HepG2 (cell line): ENCODE results near the gene ABCC3. TPM values are rescaled to one million over a fixed set of nuclear protein-coding genes. Genes with fewer than 3 reads are reported as not detected.

Source experiments
- AGO2 ChIP-seq: fragments of 200-400 bp; formaldehyde crosslinking; optimal IDR thresholded peaks from 2 replicates; pipeline ENCODE3; 2017; ENCODE audit warnings: mild to moderate bottlenecking, low read depth, low read length, moderate library complexity
- CREM ChIP-seq, 2 experiments: sonication (generic) in 1 of 2; formaldehyde crosslinking in 1 of 2; IDR thresholded peaks; 2 replicates each; pipeline versions ENCODE4 v1.4.0 to v1.6.1; 2016 to 2020; ENCODE audit warnings: antibody characterized with exemption in 1 of 2, mild to moderate bottlenecking in 1 of 2, missing genetic modification reagents in 1 of 2
- FOXJ3 ChIP-seq: sonication (generic); formaldehyde crosslinking; IDR thresholded peaks from 2 replicates; pipeline ENCODE4 v1.4.0; 2020; ENCODE audit warnings: missing genetic modification reagents, mild to moderate bottlenecking, borderline replicate concordance
- HOXD1 ChIP-seq: sonication (generic); formaldehyde crosslinking; IDR thresholded peaks from 2 replicates; pipeline ENCODE4 v1.5.0; 2020; ENCODE audit warnings: missing genetic modification reagents
- ISX ChIP-seq: sonication (generic); formaldehyde crosslinking; conservative IDR thresholded peaks from 2 replicates; pipeline ENCODE4 v1.5.0; 2020; ENCODE audit warnings: missing genetic modification reagents
- MAZ ChIP-seq, 2 experiments: sonication (generic) in 1 of 2; formaldehyde crosslinking in 1 of 2; IDR thresholded peaks; 2 replicates each; pipeline versions ENCODE4 v1.5.0 to v1.6.1; 2012 to 2020; ENCODE audit warnings: low read depth in 2 of 2, mild to moderate bottlenecking in 2 of 2, borderline replicate concordance in 1 of 2, improper control_type of control experiment in 1 of 2, low read length in 1 of 2, missing genetic modification reagents in 1 of 2, moderate library complexity in 1 of 2
- NCOR1 ChIP-seq: fragments of 200-600 bp; sonication (generic); IDR thresholded peaks from 2 replicates; pipeline ENCODE4 v1.7.0; 2017; ENCODE audit warnings: antibody characterized with exemption, low read length, borderline replicate concordance
- SNAPC4 ChIP-seq: sonication (generic); formaldehyde crosslinking; IDR thresholded peaks from 2 replicates; pipeline ENCODE4 v1.4.0; 2020; ENCODE audit warnings: mild to moderate bottlenecking, missing genetic modification reagents
- ZFP36L2 ChIP-seq: sonication (generic); formaldehyde crosslinking; IDR thresholded peaks from 2 replicates; pipeline ENCODE4 v1.4.0; 2020; ENCODE audit warnings: missing genetic modification reagents
- ZFY ChIP-seq: sonication (generic); formaldehyde crosslinking; IDR thresholded peaks from 2 replicates; pipeline ENCODE4 v1.4.0; 2020; ENCODE audit warnings: missing genetic modification reagents
- ZNF180 ChIP-seq: sonication (generic); formaldehyde crosslinking; IDR thresholded peaks from 2 replicates; pipeline ENCODE4 v1.4.0; 2020; ENCODE audit warnings: low read depth, missing genetic modification reagents, borderline replicate concordance
- ZNF225 ChIP-seq: sonication (generic); formaldehyde crosslinking; IDR thresholded peaks from 2 replicates; pipeline ENCODE4 v1.4.0; 2020; ENCODE audit warnings: mild to moderate bottlenecking, missing genetic modification reagents
- ZNF468 ChIP-seq: sonication (generic); formaldehyde crosslinking; IDR thresholded peaks from 2 replicates; pipeline ENCODE4 v1.8.0; 2022; ENCODE audit warnings: mild to moderate bottlenecking, moderate library complexity, missing genetic modification reagents
- polyA plus RNA-seq, 8 experiments: library from polyadenylated mRNA; depleted of rRNA in 3 of 8; stranded (reverse) in 7 of 8; unstranded in 1 of 8; fragments of >200 nt; fragmentation: Illumina TruSeq in 4 of 8; extraction: Trizol in 4 of 8; gene quantifications; 2 replicates each; pipeline versions ENCODE4 v1.2.1 to v1.2.3, GENCODE V29; 2011 to 2016; ENCODE audit warnings: low read depth in 4 of 8, missing spikeins in 1 of 8, mixed read lengths in 1 of 8; ENCODE audit not compliant: insufficient read depth in 1 of 8
- total RNA-seq, 5 experiments: library from RNA; depleted of rRNA; stranded (reverse); fragments of >200 nt; fragmentation: Illumina TruSeq; extraction: Trizol; gene quantifications; 2 replicates each; pipeline ENCODE4 v1.2.3, GENCODE V29; 2016; ENCODE audit warnings: low read depth in 1 of 5
- TF ChIP-seq, protein P1 (sequence below): sonication (generic); formaldehyde crosslinking; IDR thresholded peaks from 2 replicates; pipeline ENCODE4 v1.5.0; 2020; ENCODE audit warnings: missing genetic modification reagents
- TF ChIP-seq, protein P2 (sequence below): sonication (generic); formaldehyde crosslinking; IDR thresholded peaks from 2 replicates; pipeline ENCODE4 v1.5.0; 2020; ENCODE audit warnings: missing genetic modification reagents
- TF ChIP-seq, protein P3 (sequence below): sonication (generic); formaldehyde crosslinking; IDR thresholded peaks from 2 replicates; pipeline ENCODE4 v1.4.0; 2020; ENCODE audit warnings: missing genetic modification reagents, borderline replicate concordance
- TF ChIP-seq, protein P4 (sequence below): sonication (generic); formaldehyde crosslinking; IDR thresholded peaks from 2 replicates; pipeline ENCODE4 v1.5.1; 2020; ENCODE audit warnings: missing genetic modification reagents, mild to moderate bottlenecking, borderline replicate concordance

ABCC3 gene
- total and polyA plus RNA-seq, 2 of the 13 experiments (the other 11 are each of a cell fraction or from before 2014, with no cell fraction given): 25.2 to 50.7 TPM

- TF ChIP-seq ZNF468 (CRISPR knock-in tag): 0 out of 2 replicates have a peak, but pooled peaks have one; percentile 16
- TF ChIP-seq, protein P1, sequence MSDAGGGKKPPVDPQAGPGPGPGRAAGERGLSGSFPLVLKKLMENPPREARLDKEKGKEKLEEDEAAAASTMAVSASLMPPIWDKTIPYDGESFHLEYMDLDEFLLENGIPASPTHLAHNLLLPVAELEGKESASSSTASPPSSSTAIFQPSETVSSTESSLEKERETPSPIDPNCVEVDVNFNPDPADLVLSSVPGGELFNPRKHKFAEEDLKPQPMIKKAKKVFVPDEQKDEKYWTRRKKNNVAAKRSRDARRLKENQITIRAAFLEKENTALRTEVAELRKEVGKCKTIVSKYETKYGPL: 0 out of 2 replicates have a peak, but pooled peaks have one; percentile 25
- TF ChIP-seq, protein P2, sequence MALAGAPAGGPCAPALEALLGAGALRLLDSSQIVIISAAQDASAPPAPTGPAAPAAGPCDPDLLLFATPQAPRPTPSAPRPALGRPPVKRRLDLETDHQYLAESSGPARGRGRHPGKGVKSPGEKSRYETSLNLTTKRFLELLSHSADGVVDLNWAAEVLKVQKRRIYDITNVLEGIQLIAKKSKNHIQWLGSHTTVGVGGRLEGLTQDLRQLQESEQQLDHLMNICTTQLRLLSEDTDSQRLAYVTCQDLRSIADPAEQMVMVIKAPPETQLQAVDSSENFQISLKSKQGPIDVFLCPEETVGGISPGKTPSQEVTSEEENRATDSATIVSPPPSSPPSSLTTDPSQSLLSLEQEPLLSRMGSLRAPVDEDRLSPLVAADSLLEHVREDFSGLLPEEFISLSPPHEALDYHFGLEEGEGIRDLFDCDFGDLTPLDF (CRISPR knock-in tag): 0 out of 2 replicates have a peak, but pooled peaks have one; percentile 24
- 0 out of 2 replicates have a peak, but pooled peaks have one; percentile 12 for TF ChIP-seq CREM (IDR thresholded peaks at IDR 0.05)
- no peak for TF ChIP-seq CREM (CRISPR knock-in tag; IDR thresholded peaks at IDR 0.05)
- 0 out of 2 replicates have a peak, but pooled peaks have one; percentile 31 for TF ChIP-seq ISX
- TF ChIP-seq ZFY: 0 out of 2 replicates have a peak, but pooled peaks have one; percentile 3
- peak; percentile 71 for TF ChIP-seq AGO2
- no peak for TF ChIP-seq SNAPC4
- TF ChIP-seq MAZ (IDR thresholded peaks at IDR 0.05; ENCODE audit: borderline replicate concordance, low read depth, low read length): 0 out of 2 replicates have a peak, but pooled peaks have one; percentile 13
- TF ChIP-seq MAZ (CRISPR knock-in tag; IDR thresholded peaks at IDR 0.05; ENCODE audit: low read depth): no peak
- no peak for TF ChIP-seq ZNF225 (CRISPR knock-in tag)
- peak; percentile 67 for TF ChIP-seq FOXJ3 (CRISPR knock-in tag)
- TF ChIP-seq NCOR1: no peak
- TF ChIP-seq, protein P3, sequence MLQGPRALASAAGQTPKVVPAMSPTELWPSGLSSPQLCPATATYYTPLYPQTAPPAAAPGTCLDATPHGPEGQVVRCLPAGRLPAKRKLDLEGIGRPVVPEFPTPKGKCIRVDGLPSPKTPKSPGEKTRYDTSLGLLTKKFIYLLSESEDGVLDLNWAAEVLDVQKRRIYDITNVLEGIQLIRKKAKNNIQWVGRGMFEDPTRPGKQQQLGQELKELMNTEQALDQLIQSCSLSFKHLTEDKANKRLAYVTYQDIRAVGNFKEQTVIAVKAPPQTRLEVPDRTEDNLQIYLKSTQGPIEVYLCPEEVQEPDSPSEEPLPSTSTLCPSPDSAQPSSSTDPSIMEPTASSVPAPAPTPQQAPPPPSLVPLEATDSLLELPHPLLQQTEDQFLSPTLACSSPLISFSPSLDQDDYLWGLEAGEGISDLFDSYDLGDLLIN (CRISPR knock-in tag): 0 out of 2 replicates have a peak, but pooled peaks have one; percentile 26
- no peak for TF ChIP-seq HOXD1 (CRISPR knock-in tag)
- 0 out of 2 replicates have a peak, but pooled peaks have one; percentile 7 for TF ChIP-seq ZFP36L2 (CRISPR knock-in tag)
- TF ChIP-seq, protein P4, sequence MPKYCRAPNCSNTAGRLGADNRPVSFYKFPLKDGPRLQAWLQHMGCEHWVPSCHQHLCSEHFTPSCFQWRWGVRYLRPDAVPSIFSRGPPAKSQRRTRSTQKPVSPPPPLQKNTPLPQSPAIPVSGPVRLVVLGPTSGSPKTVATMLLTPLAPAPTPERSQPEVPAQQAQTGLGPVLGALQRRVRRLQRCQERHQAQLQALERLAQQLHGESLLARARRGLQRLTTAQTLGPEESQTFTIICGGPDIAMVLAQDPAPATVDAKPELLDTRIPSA (CRISPR knock-in tag): 0 out of 2 replicates have a peak, but pooled peaks have one; percentile 2
- TF ChIP-seq ZNF180 (CRISPR knock-in tag): no peak
Measured at GRCh38 chr17:50719924-50720794, 85.5 kb downstream of the ABCC3 start (continued).
